PC-3 (cell line): ENCODE results near the gene ANAPC2. TPM values are rescaled to one million over a fixed set of nuclear protein-coding genes. Genes with fewer than 3 reads are reported as not detected.

Experiments
- ATAC-seq: fragments of 200-7000 bp; cut with Tn5 transposase; 2 replicates; pipeline ENCODE4 v1.9.1; 2020; ENCODE audit warnings: mild to moderate bottlenecking, moderate library complexity
- BruUV-seq: library from RNA; stranded (reverse); fragments of 400-500 nt; replicated peaks from 2 replicates; lab custom pipeline; 2021; lab: Mats Ljungman, UMichigan
- CTCF ChIA-PET: fragments of 300-600 bp; sonication (Branson Sonifier 250); formaldehyde crosslinking; loops from one replicate; lab custom pipeline; 2022; ENCODE audit warnings: antibody characterized with exemption; lab: Charles Lee
- POLR2A ChIA-PET: fragments of 300-600 bp; sonication (Branson Sonifier 250); formaldehyde crosslinking; loops from one replicate; lab custom pipeline; 2022; ENCODE audit warnings: antibody characterized with exemption; ENCODE audit not compliant: unreplicated experiment; lab: Charles Lee
- DNase-seq: peaks from one replicate; pipeline ENCODE4 v3.0.0-alpha.2; 2015
- H2AFZ ChIP-seq: fragments of 300-600 bp; sonication (generic); 2 replicates; pipeline ENCODE4 v1.6.0; 2016; ENCODE audit warnings: antibody characterized with exemption, low read length
- H3F3A ChIP-seq: fragments of 300-600 bp; sonication (generic); one replicate; pipeline ENCODE4 v1.6.0; 2017; ENCODE audit warnings: antibody characterized with exemption, low read length, control low read depth, mild to moderate bottlenecking; ENCODE audit not compliant: unreplicated experiment
- H3K27ac ChIP-seq: fragments of 300-600 bp; sonication (generic); 2 replicates; pipeline ENCODE4 v1.5.1; 2016; ENCODE audit warnings: mild to moderate bottlenecking, low read length
- H3K27me3 ChIP-seq: fragments of 300-600 bp; sonication (generic); 2 replicates; pipeline ENCODE4 v1.6.1; 2016; ENCODE audit warnings: low read length, mixed read lengths
- H3K36me3 ChIP-seq: fragments of 300-600 bp; sonication (generic); 2 replicates; pipeline ENCODE4 v1.6.1; 2016; ENCODE audit warnings: low read depth, mixed run types, low read length, mixed read lengths
- H3K4me1 ChIP-seq: fragments of 300-600 bp; sonication (generic); 2 replicates; pipeline ENCODE4 v1.5.1; 2016; ENCODE audit warnings: low read length; ENCODE audit not compliant: insufficient read depth
- H3K4me2 ChIP-seq: fragments of 300-600 bp; sonication (generic); 2 replicates; pipeline ENCODE4 v1.6.0; 2016; ENCODE audit warnings: low read length
- H3K4me3 ChIP-seq: fragments of 300-600 bp; sonication (generic); 2 replicates; pipeline ENCODE4 v1.5.1; 2016; ENCODE audit warnings: mild to moderate bottlenecking, low read length, mixed read lengths
- H3K79me2 ChIP-seq: fragments of 300-600 bp; sonication (generic); 2 replicates; pipeline ENCODE4 v1.6.1; 2017; ENCODE audit warnings: low read length, mixed read lengths
- H3K9ac ChIP-seq: fragments of 300-600 bp; sonication (generic); 2 replicates; pipeline ENCODE4 v1.6.0; 2016; ENCODE audit warnings: mild to moderate bottlenecking, low read length
- H3K9me2 ChIP-seq: fragments of 300-600 bp; sonication (generic); replicated peaks from 2 replicates; pipeline ENCODE4 v1.6.1; 2016; ENCODE audit warnings: mixed run types, low read length, mixed read lengths
- H3K9me3 ChIP-seq: fragments of 300-600 bp; sonication (generic); 2 replicates; pipeline ENCODE4 v1.6.1; 2016; ENCODE audit warnings: low read length, mixed read lengths
- H4K20me1 ChIP-seq: fragments of 300-600 bp; sonication (generic); 2 replicates; pipeline ENCODE4 v1.6.1; 2016; ENCODE audit warnings: low read length, mixed read lengths
- EZH2 ChIP-seq: fragments of 300-600 bp; sonication (generic); IDR thresholded peaks from one replicate; pipeline ENCODE4 v1.6.1; 2017; ENCODE audit warnings: antibody characterized with exemption, mild to moderate bottlenecking, low read length; ENCODE audit not compliant: unreplicated experiment
- EZH2phosphoT487 ChIP-seq: fragments of 300-600 bp; sonication (generic); IDR thresholded peaks from 2 replicates; pipeline ENCODE4 v1.6.1; 2018; ENCODE audit warnings: mild to moderate bottlenecking, antibody characterized with exemption, low read length, borderline replicate concordance
- intact Hi-C: fragments of 100-400 bp; cut with micrococcal nuclease; formaldehyde crosslinking; loops from 2 replicates; pipeline ENCODE4 v1.9.0; 2023
- total RNA-seq: library from RNA; depleted of rRNA; stranded (reverse); fragments of >200 nt; gene quantifications from 2 replicates; pipeline ENCODE4 v1.2.3, GENCODE V29; 2014
- TF ChIP-seq, protein P1 (sequence below): fragments of 300-600 bp; sonication (generic); conservative IDR thresholded peaks from 2 replicates; pipeline ENCODE4 v1.5.1; 2017; ENCODE audit warnings: antibody characterized with exemption, low read depth, mild to moderate bottlenecking, low read length

The ANAPC2 gene
- total RNA-seq, 1 experiment from 2014 or later: 21.6 TPM

DNA sequence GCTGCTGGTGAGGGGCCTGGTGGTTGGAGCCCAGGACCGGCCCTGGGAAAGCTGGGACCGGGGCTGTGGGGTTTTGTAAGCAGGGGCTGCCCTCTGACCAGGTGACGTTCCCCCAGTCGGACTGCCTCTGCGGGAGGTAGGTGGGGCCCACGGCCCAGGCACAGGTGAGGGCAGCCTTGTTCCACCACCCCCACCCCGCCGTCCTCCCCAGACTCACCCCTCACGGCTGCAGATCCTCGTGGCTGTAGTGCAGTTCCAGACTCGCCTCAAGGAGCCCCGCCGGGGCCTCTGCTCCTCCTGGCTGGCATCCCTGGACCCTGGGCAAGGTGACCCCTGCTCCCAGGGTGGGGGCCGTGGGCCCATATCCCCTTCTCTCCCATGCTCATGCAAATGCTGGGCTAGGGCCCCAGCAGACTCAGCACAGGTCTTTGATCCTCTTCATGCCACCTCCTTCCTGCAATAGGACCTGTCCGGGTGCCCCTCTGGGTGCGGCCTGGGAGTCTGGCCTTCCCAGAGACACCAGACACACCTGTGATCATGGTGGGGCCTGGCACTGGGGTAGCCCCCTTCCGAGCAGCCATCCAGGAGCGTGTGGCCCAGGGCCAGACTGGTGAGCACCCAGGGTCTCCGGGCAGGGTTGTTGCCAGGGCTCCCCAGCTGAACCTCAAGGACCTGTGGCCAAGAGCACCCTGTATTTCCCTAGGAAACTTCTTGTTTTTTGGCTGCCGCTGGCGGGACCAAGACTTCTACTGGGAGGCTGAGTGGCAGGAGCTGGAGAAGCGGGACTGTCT is 27.0 kb upstream of the ANAPC2 start:
- H3K27me3 ChIP-seq: no peaks in the 10 kb centered on the region
- DNase-seq (no peak), ATAC-seq (no peak)
- H3K36me3 ChIP-seq: no peaks in the 10 kb centered on the region
- H3K4me3 ChIP-seq: no peak overlapping the region
- no peak overlapping the region for H2AFZ ChIP-seq
- H3K79me2 ChIP-seq: no peaks in the 10 kb centered on the region
- H4K20me1 ChIP-seq: no peaks in the 10 kb centered on the region
- H3K4me2 ChIP-seq: no peak overlapping the region
- no peaks in the 10 kb centered on the region for H3F3A ChIP-seq
- ChIA-PET POLR2A (no interaction called here), CTCF (no interaction called here)
- intact Hi-C loops: no loop called here
- no peak overlapping the region for H3K9ac ChIP-seq
- H3K27ac ChIP-seq: no peak overlapping the region
- peaks cover 24% of the 10 kb centered on the region for H3K4me1 ChIP-seq
- H3K9me2 ChIP-seq: no peaks in the 10 kb centered on the region
- no peak for TF ChIP-seq EZH2phosphoT487
- no peak for TF ChIP-seq EZH2
- TF ChIP-seq, protein P1, sequence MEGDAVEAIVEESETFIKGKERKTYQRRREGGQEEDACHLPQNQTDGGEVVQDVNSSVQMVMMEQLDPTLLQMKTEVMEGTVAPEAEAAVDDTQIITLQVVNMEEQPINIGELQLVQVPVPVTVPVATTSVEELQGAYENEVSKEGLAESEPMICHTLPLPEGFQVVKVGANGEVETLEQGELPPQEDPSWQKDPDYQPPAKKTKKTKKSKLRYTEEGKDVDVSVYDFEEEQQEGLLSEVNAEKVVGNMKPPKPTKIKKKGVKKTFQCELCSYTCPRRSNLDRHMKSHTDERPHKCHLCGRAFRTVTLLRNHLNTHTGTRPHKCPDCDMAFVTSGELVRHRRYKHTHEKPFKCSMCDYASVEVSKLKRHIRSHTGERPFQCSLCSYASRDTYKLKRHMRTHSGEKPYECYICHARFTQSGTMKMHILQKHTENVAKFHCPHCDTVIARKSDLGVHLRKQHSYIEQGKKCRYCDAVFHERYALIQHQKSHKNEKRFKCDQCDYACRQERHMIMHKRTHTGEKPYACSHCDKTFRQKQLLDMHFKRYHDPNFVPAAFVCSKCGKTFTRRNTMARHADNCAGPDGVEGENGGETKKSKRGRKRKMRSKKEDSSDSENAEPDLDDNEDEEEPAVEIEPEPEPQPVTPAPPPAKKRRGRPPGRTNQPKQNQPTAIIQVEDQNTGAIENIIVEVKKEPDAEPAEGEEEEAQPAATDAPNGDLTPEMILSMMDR: no peak
- no TSS peak for BruUV-seq
- no peaks in the 10 kb centered on the region for H3K9me3 ChIP-seq

GRCh38 chr9:137214620-137215019 is 26.3 kb upstream of the ANAPC2 start:
- BruUV-seq: no TSS peak

More at GRCh38 chr9:137214620-137215019, 26.3 kb upstream of the ANAPC2 start:
- Histone ChIP-seq H3K36me3 (no peaks in the 10 kb centered on the region), H3K27me3 (no peaks in the 10 kb centered on the region), H3K9ac (no peak overlapping the region), H2AFZ (no peak overlapping the region), H3K4me2 (no peak overlapping the region), H4K20me1 (no peaks in the 10 kb centered on the region), H3F3A (no peaks in the 10 kb centered on the region), H3K9me3 (no peaks in the 10 kb centered on the region), H3K79me2 (no peaks in the 10 kb centered on the region), H3K4me3 (no peak overlapping the region), H3K4me1 (peaks cover 24% of the 10 kb centered on the region), H3K27ac (no peak overlapping the region), H3K9me2 (no peaks in the 10 kb centered on the region)
- ATAC-seq: no peak
- CTCF ChIA-PET: no interaction called here
- POLR2A ChIA-PET: no interaction called here
- intact Hi-C loops: no loop called here
- TF ChIP-seq, protein P1: no peak
- TF ChIP-seq EZH2 (no peak), EZH2phosphoT487 (no peak)
- no peak for DNase-seq
